Heart left ventricle (tissue), 16 donors: ENCODE data around the gene RNF141. TPM values are rescaled to one million over a fixed set of nuclear protein-coding genes. Genes with fewer than 3 reads are reported as not detected.

Experiments used
- ATAC-seq, 4 donors: fragments of 200-7000 bp; cut with Tn5 transposase; one replicate each; pipeline ENCODE4 v1.9.1; 2020 to 2022; ENCODE audit warnings: moderate library complexity in 4 of 4, mild to moderate bottlenecking in 3 of 4, moderate number of reproducible peaks in 1 of 4
- DNase-seq, 5 donors: peaks; one replicate each; pipeline ENCODE4 v3.0.0-alpha.2; 2020
- H3K27ac ChIP-seq, 12 donors: fragments of 200-600 bp; sonication (generic) in 4 of 12; one replicate each; pipeline versions ENCODE4 v1.5.0 to v1.8.0; 2016 to 2022; ENCODE audit warnings: mild to moderate bottlenecking in 2 of 12
- H3K27me3 ChIP-seq, 9 donors: fragments of 200-600 bp; sonication (generic) in 2 of 9; one replicate each; pipeline versions ENCODE4 v1.5.1 to v1.8.0; 2016 to 2022; ENCODE audit warnings: mild to moderate bottlenecking in 3 of 9
- H3K36me3 ChIP-seq, 9 donors: fragments of 200-600 bp; sonication (generic) in 2 of 9; one replicate each; pipeline versions ENCODE4 v1.5.0 to v1.8.0; 2018 to 2022; ENCODE audit warnings: mild to moderate bottlenecking in 2 of 9
- H3K4me1 ChIP-seq, 12 donors: fragments of 200-600 bp; sonication (generic) in 4 of 12; one replicate each; pipeline versions ENCODE4 v1.5.0 to v1.8.0; 2016 to 2022; ENCODE audit warnings: mild to moderate bottlenecking in 3 of 12
- H3K4me3 ChIP-seq, 12 donors: fragments of 200-600 bp; sonication (generic) in 4 of 12; one replicate each; pipeline versions ENCODE4 v1.5.0 to v1.8.0; 2017 to 2022; ENCODE audit warnings: mild to moderate bottlenecking in 9 of 12, moderate library complexity in 4 of 12
- H3K9me3 ChIP-seq, 12 donors: fragments of 200-600 bp; sonication (generic) in 4 of 12; one replicate each; pipeline versions ENCODE4 v1.5.0 to v1.8.0; 2016 to 2022; ENCODE audit warnings: mild to moderate bottlenecking in 1 of 12
- CTCF ChIP-seq, 12 donors: fragments of 200-600 bp; sonication (generic) in 4 of 12; IDR thresholded peaks; one replicate each; pipeline versions ENCODE4 v1.5.0 to v1.8.0; 2018 to 2022; ENCODE audit warnings: antibody characterized with exemption in 12 of 12, mild to moderate bottlenecking in 5 of 12
- POLR2A ChIP-seq, 2 donors: fragments of 450-650 bp; IDR thresholded peaks; one replicate each; pipeline ENCODE4 v1.6.1; 2017; ENCODE audit warnings: antibody characterized with exemption in 2 of 2, mild to moderate bottlenecking in 2 of 2, moderate library complexity in 2 of 2
- WGBS, 4 donors: extraction: QIAGEN DNeasy Blood & Tissue Kit in 2 of 4; methylation state at CpG; one replicate each; pipeline versions ENCODE4 v1.1.5 to v1.1.7; 2013 to 2018; 5-methylcytosine and 5-hydroxymethylcytosine counted together
- intact Hi-C, 10 donors: fragments of 100-400 bp; cut with DNase I; formaldehyde crosslinking; loops; one replicate each; pipeline versions ENCODE4 v1.11.1 to v1.14.2; 2022
- polyA plus RNA-seq, 2 donors: library from polyadenylated mRNA; stranded (reverse); fragments of 200-250 nt; gene quantifications; one replicate each; pipeline ENCODE4 v1.2.3, GENCODE V29; 2013
- total RNA-seq, 9 donors: library from RNA; depleted of rRNA in 2 of 9; stranded (reverse); fragments of >200 nt in 2 of 9; fragmentation: NEBNext Ultra II Directional in 3 of 9; extraction: Animal tissue kit (Norgen Biotek cat#: 25700) in 3 of 9; gene quantifications; one replicate each; pipeline versions ENCODE4 v1.1.0 to v1.2.4, GENCODE V29; 2016 to 2023
- donor health status: ischemic (EF 13 %, LVEDD 7.1; RV severe dilation, severe dysfunction).
- donor health status: healthy with polysubstance abuse.
- donor health status: DM: no; HTN: yes; CAD: no.
- donor health status: DM: no; HTN: no; CAD: no.
- donor health status: ischemic (EF 25% LVEDD 6.9; RV normal size, moderate dysfunction).
- donor health status: ischemic (EF 25% LVEDD 5.7; RV mildly dilated, moderate dysfunction).
- donor health status: healthy.
- donor health status: DM: yes; HTN: yes; CAD: no.
- donor health status: ischemic (EF 35%, LVEDD 5.7; RV mildly dilated, moderate dysfunction).
- donor health status: nonischemic (EF 11% LVEDD 7.7; RV severe dilation, severe dysfunction).
- donor health status: DM: yes; HTN: yes; CAD: no.
- donor health status: PGD.
- donor health status: ischemic (EF 29% LVEDD 5.4; RV normal size, mild dysfunction).
- donor health status: nonischemic (EF 23%, LVEDD 6.1; RV moderate dilation, normal function).

Gene RNF141
- total and polyA plus RNA-seq, 11 donors, result 7.8 to 42.8 (median 30.7) TPM

DNA sequence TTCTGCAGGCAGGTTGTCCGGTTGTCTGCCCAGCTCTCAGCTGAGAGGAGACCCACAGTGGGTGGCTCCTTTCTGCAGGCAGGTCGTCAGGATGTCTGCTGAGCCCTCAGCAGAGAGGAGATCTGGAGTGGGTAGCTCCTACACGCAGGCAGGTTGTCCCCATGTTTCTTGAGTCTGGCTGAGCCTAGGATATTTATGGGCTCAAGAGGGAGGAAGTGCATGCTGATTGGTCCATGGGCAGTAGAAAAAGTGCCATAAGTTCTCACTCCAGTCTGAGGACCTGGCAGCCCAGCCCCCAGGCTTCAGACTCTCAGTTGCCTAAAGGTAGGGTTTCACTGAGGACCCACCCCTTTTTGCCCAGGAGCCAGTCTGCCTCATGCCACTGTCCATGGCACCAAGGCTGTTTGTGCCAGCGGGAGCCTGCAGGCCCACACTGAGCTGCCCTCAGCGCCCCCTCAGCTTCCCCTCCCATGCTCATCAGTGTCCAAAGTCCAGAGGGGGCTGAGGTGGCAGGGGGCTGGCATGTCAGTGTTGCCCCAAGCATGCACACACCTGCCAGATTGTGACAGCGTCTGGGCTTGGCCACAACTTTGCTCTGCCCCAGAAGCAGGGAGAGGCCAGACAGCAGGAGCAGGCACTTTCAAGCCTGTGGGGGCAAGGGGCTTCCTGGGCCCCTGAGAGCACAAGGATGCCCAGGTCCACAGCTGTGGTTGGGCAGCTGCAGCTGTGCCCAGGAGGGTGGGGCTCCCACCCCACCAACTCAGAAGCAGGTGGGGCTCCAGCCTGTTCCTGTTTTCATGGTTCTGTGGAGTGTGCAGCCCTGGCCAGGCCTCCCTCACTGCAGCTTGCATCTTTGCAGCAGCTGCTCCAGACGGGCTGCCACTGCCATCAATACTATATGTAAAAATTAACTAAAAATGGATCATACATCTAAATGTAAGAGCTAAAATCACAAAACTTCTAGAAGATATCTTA, 3.8 kb upstream of the RNF141 start:
- DNase-seq (no peak), ATAC-seq (no peak)
- whole genome bisulfite sequencing, 4 donors, result 84 to 86% (median 84%) methylated on average over 5 to 7 of the region's 7 CpGs
- Histone ChIP-seq H3K36me3 (no peaks in the 10 kb centered on the region), H3K9me3 (no peaks in the 10 kb centered on the region), H3K27me3 (no peaks in the 10 kb centered on the region), H3K27ac (no peak overlapping the region), H3K4me3 (no peak overlapping the region), H3K4me1 (peaks cover 0 to 13% (median 5%) of the 10 kb centered on the region in 12 donors)
- intact Hi-C loops, result loop anchor here in 4 of 10 donors (10.0 kb wide), 3 partner anchors 110 to 190 kb away; no protein-coding TSS in a partner anchor
- TF ChIP-seq CTCF (IDR thresholded peaks at IDR 0.05) (no peak), POLR2A (IDR thresholded peaks at IDR 0.05) (no peak)

DNA sequence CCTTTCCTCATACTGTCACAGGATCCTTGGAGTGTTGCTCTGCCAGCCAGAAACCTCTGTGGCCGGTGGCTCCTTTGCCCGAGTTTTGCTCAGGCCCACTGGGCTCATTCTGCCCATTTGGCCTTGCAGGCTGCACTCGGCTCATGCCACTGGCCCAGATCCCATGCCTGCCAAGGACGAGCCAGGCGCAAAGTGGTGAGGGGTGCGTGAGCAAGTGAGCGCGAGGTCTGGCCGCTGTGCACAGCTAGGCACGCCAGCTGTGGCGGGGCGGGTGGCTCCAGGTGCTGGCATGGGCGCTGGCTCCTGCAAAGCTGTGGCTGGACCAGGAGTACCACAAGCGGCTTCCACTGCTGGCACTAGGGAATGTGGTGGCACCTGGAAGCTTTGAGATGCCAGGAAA, 2.8 kb upstream of the RNF141 start:
- Histone ChIP-seq H3K4me3 (no peak overlapping the region), H3K9me3 (no peaks in the 10 kb centered on the region), H3K27me3 (no peaks in the 10 kb centered on the region), H3K27ac (no peak overlapping the region), H3K36me3 (no peaks in the 10 kb centered on the region), H3K4me1 (peaks cover 0 to 18% (median 7%) of the 10 kb centered on the region in 12 donors)
- no peak for TF ChIP-seq CTCF (IDR thresholded peaks at IDR 0.05)
- no peak for TF ChIP-seq POLR2A (IDR thresholded peaks at IDR 0.05)
- DNase-seq (no peak), ATAC-seq (no peak)
- intact Hi-C loops, result loop anchor here in 4 of 10 donors (10.0 kb wide), 3 partner anchors 111 to 191 kb away; no protein-coding TSS in a partner anchor
- 97 to 100% (median 98%) methylated on average over 3 to 14 of the region's 14 CpGs for WGBS, 4 donors

DNA sequence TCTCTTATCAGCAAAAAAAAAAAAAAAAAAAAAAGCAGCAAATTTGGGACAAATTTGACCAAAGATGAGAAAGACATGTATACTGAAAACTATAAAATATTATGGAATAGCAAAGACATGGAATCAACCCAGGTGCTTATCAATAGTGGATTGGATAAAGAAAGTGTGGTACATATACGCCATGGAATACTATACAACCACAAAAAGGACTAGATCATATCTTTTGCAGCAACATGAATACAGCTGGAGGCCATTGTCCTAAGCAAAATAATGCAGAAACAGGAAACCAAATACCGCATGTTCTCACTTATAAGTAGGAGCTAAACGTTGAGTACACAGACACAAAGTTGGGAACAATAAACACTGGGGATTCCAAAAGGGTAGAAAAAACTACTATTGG, 1.8 kb upstream of the RNF141 start:
- H3K4me3 ChIP-seq, result no peak overlapping the region
- ATAC-seq (no peak), DNase-seq (no peak)
- intact Hi-C loops, result loop anchor here in 4 of 10 donors (10.0 kb wide), 3 partner anchors 112 to 192 kb away; no protein-coding TSS in a partner anchor
- TF ChIP-seq POLR2A (IDR thresholded peaks at IDR 0.05), result no peak
- TF ChIP-seq CTCF (IDR thresholded peaks at IDR 0.05), result no peak
- H3K4me1 ChIP-seq, result peaks cover 0 to 18% (median 7%) of the 10 kb centered on the region in 12 donors
- no peaks in the 10 kb centered on the region for H3K27me3 ChIP-seq
- no peak overlapping the region for H3K27ac ChIP-seq
- 92 to 95% (median 94%) methylated on average over 3 of the region's 3 CpGs for WGBS, 4 donors
- no peaks in the 10 kb centered on the region for H3K36me3 ChIP-seq
- no peaks in the 10 kb centered on the region for H3K9me3 ChIP-seq

GRCh38 chr11:10541561-10541930, 559 bp upstream of the RNF141 start:
- no peak for DNase-seq
- Histone ChIP-seq H3K27ac (peak overlapping the region in 6 of 12 donors; percentile 82 to 94 (median 90)), H3K9me3 (no peaks in the 10 kb centered on the region), H3K36me3 (no peaks in the 10 kb centered on the region), H3K4me3 (peak overlapping the region in 11 of 12 donors; percentile 72 to 94 (median 80)), H3K27me3 (no peaks in the 10 kb centered on the region), H3K4me1 (peaks cover 0 to 28% (median 7%) of the 10 kb centered on the region in 12 donors)
- intact Hi-C loops, result loop anchor here in 4 of 10 donors (10.0 kb wide), 3 partner anchors 113 to 193 kb away; no protein-coding TSS in a partner anchor
- no peak for ATAC-seq
- WGBS, 4 donors, result 55 to 61% (median 59%) methylated on average over 5 of the region's 5 CpGs
- no peak for TF ChIP-seq POLR2A (IDR thresholded peaks at IDR 0.05)
- no peak for TF ChIP-seq CTCF (IDR thresholded peaks at IDR 0.05)
